HG03135 (cell line): ENCODE data around the gene LRCH4.

Experiments used
- ATAC-seq: cut with Tn5 transposase; IDR thresholded peaks from one replicate; pipeline ENCODE4 v1.9.1; 2021; ENCODE audit warnings: mild to moderate bottlenecking, moderate library complexity; ENCODE audit not compliant: unreplicated experiment

LRCH4 gene

GRCh38 chr7:100585511-100586265 lies at the start of gene LRCH4:
LRCH4 (minus strand) TSS chr7:100586129; CDS start chr7:100586100, 29 bp downstream.
- peak; percentile 19 for ATAC-seq

GRCh38 chr7:100632951-100633717 lies 47.2 kb upstream of the LRCH4 start:
- ATAC-seq = no peak

- no peak for ATAC-seq
These were observed 44.1 kb upstream of the LRCH4 start for GRCh38 chr7:100630066-100630465.

GRCh38 chr7:100629117-100629716 lies 43.3 kb upstream of the LRCH4 start:
- ATAC-seq = no peak

- no peak for ATAC-seq
These were observed 41.3 kb upstream of the LRCH4 start for GRCh38 chr7:100627238-100627549.

- ATAC-seq = peak; percentile 88
These were observed 40.8 kb upstream of the LRCH4 start for GRCh38 chr7:100626530-100627237.

- no peak for ATAC-seq
These were observed 40.1 kb upstream of the LRCH4 start for GRCh38 chr7:100626055-100626454.

GRCh38 chr7:100623951-100624824 lies 38.3 kb upstream of the LRCH4 start:
- ATAC-seq = no peak

GRCh38 chr7:100621554-100621953 lies 35.6 kb upstream of the LRCH4 start:
- ATAC-seq = no peak

GRCh38 chr7:100620804-100621203 lies 34.9 kb upstream of the LRCH4 start:
- no peak for ATAC-seq

GRCh38 chr7:100620239-100620638 lies 34.3 kb upstream of the LRCH4 start:
- no peak for ATAC-seq

- no peak for ATAC-seq
These were observed 28.5 kb upstream of the LRCH4 start for GRCh38 chr7:100614308-100614861.

- ATAC-seq = no peak
These were observed 27.7 kb upstream of the LRCH4 start for GRCh38 chr7:100613412-100614175.

GRCh38 chr7:100612730-100613390 lies 26.9 kb upstream of the LRCH4 start:
- peak; percentile 4 for ATAC-seq

- peak; percentile 90 for ATAC-seq
These were observed 26.2 kb upstream of the LRCH4 start, which contains the start of gene MOSPD3 for GRCh38 chr7:100611983-100612729. MOSPD3 (plus strand) TSS chr7:100612540; CDS start chr7:100612792, 252 bp downstream.

GRCh38 chr7:100609958-100610357 lies 24.0 kb upstream of the LRCH4 start:
- ATAC-seq = no peak

- ATAC-seq = no peak
These were observed 21.2 kb upstream of the LRCH4 start for GRCh38 chr7:100607111-100607510.

- no peak for ATAC-seq
These were observed 20.4 kb upstream of the LRCH4 start for GRCh38 chr7:100606313-100606712.
